Loucy (cell line): ENCODE data around the gene PHF10.
A peak's percentile ranks its signal among the peaks of the same experiment; 100 is the strongest.

ENCODE experiments used
- H2AFZ ChIP-seq: fragments of 200-600 bp; sonication (generic); 2 replicates; pipeline ENCODE4 v1.6.0; 2016; ENCODE audit warnings: antibody characterized with exemption, mild to moderate bottlenecking, low read length, moderate library complexity
- H3F3A ChIP-seq: fragments of 200-600 bp; 2 replicates; pipeline ENCODE4 v1.6.0; 2016; ENCODE audit warnings: antibody characterized with exemption, low read depth, mild to moderate bottlenecking
- H3K27me3 ChIP-seq: fragments of 200-600 bp; sonication (generic); 2 replicates; pipeline ENCODE4 v1.6.1; 2014; ENCODE audit warnings: low read length, mild to moderate bottlenecking; ENCODE audit not compliant: insufficient read depth, poor library complexity, severe bottlenecking
- H3K36me3 ChIP-seq: fragments of 200-600 bp; sonication (generic); 2 replicates; pipeline ENCODE4 v1.6.1; 2016; ENCODE audit warnings: low read length; ENCODE audit not compliant: insufficient read depth
- H3K4me1 ChIP-seq: fragments of 200-600 bp; sonication (generic); 2 replicates; pipeline ENCODE4 v1.5.1; 2014; ENCODE audit warnings: low read length, mild to moderate bottlenecking; ENCODE audit not compliant: insufficient read depth, poor library complexity, severe bottlenecking
- H3K4me2 ChIP-seq: fragments of 200-600 bp; sonication (generic); 2 replicates; pipeline ENCODE4 v1.6.0; 2014; ENCODE audit warnings: antibody characterized with exemption, low read length, low read depth, mild to moderate bottlenecking; ENCODE audit not compliant: poor library complexity, severe bottlenecking
- H3K4me3 ChIP-seq: fragments of 200-600 bp; sonication (generic); 2 replicates; pipeline ENCODE4 v1.5.1; 2014; ENCODE audit warnings: low read length, mild to moderate bottlenecking, mixed read lengths; ENCODE audit not compliant: poor library complexity, severe bottlenecking
- H3K79me2 ChIP-seq: fragments of 200-600 bp; sonication (generic); 2 replicates; pipeline ENCODE4 v1.6.1; 2014; ENCODE audit warnings: low read length; ENCODE audit not compliant: insufficient read depth
- H3K9ac ChIP-seq: fragments of 200-600 bp; sonication (generic); 2 replicates; pipeline ENCODE4 v1.6.0; 2014; ENCODE audit warnings: mild to moderate bottlenecking, low read depth, low read length, moderate library complexity; ENCODE audit not compliant: poor library complexity, severe bottlenecking
- H3K9me2 ChIP-seq: fragments of 200-600 bp; sonication (generic); replicated peaks from 2 replicates; pipeline ENCODE4 v1.6.1; 2016; ENCODE audit warnings: low read depth, low read length, mixed read lengths
- H3K9me3 ChIP-seq: fragments of 200-600 bp; sonication (generic); 2 replicates; pipeline ENCODE4 v1.6.1; 2014; ENCODE audit warnings: mild to moderate bottlenecking, antibody characterized with exemption, low read length, low read depth; ENCODE audit not compliant: insufficient read depth
- H4K20me1 ChIP-seq: fragments of 200-600 bp; sonication (generic); 2 replicates; pipeline ENCODE4 v1.6.0; 2014; ENCODE audit warnings: antibody characterized with exemption, low read length, mild to moderate bottlenecking; ENCODE audit not compliant: insufficient read depth, poor library complexity, severe bottlenecking
- CTCF ChIP-seq: fragments of 200-600 bp; sonication (generic); conservative IDR thresholded peaks from 2 replicates; pipeline ENCODE4 v1.5.1; 2014; ENCODE audit warnings: mild to moderate bottlenecking, antibody characterized with exemption, low read length
- EZH2phosphoT487 ChIP-seq: fragments of 200-600 bp; IDR thresholded peaks from 2 replicates; pipeline ENCODE4 v1.6.1; 2018; ENCODE audit warnings: antibody characterized with exemption, mild to moderate bottlenecking, moderate library complexity, borderline replicate concordance

PHF10 gene

GRCh38 chr6:169726049-169726400 is 1.7 kb upstream of the PHF10 start:
- no peak overlapping the region for H2AFZ ChIP-seq
- no peak for TF ChIP-seq EZH2phosphoT487
- TF ChIP-seq CTCF, result no peak
- peaks cover 24% of the 10 kb centered on the region for H4K20me1 ChIP-seq
- 0 out of 2 replicates have a peak, but pooled peaks cover 4% of the 10 kb centered on the region for H3F3A ChIP-seq
- no peaks in the 10 kb centered on the region for H3K27me3 ChIP-seq
- H3K4me3 ChIP-seq, result peak overlapping the region; percentile 98
- H3K4me1 ChIP-seq, result peaks cover 59% of the 10 kb centered on the region
- H3K4me2 ChIP-seq, result peak overlapping the region; percentile 89
- no peaks in the 10 kb centered on the region for H3K9me3 ChIP-seq
- peak overlapping the region; percentile 96 for H3K9ac ChIP-seq
- peaks cover 43% of the 10 kb centered on the region for H3K79me2 ChIP-seq
- no peaks in the 10 kb centered on the region for H3K36me3 ChIP-seq
- no peaks in the 10 kb centered on the region for H3K9me2 ChIP-seq

- Histone ChIP-seq H3F3A (0 out of 2 replicates have a peak, but pooled peaks cover 4% of the 10 kb centered on the region), H2AFZ (peak overlapping the region; percentile 96), H3K79me2 (peaks cover 49% of the 10 kb centered on the region), H3K27me3 (no peaks in the 10 kb centered on the region), H3K36me3 (no peaks in the 10 kb centered on the region), H3K4me1 (peaks cover 64% of the 10 kb centered on the region), H3K9ac (peak overlapping the region; percentile 96), H3K9me2 (no peaks in the 10 kb centered on the region), H3K4me2 (peak overlapping the region; percentile 89), H4K20me1 (peaks cover 31% of the 10 kb centered on the region), H3K4me3 (peak overlapping the region; percentile 98), H3K9me3 (no peaks in the 10 kb centered on the region)
- TF ChIP-seq CTCF (no peak), EZH2phosphoT487 (no peak)
Measured at GRCh38 chr6:169725125-169726048, 1.1 kb upstream of the PHF10 start.

GRCh38 chr6:169723991-169724493 is 258 bp downstream of the PHF10 start:
- Histone ChIP-seq H3K4me3 (peak overlapping the region; percentile 59), H3K36me3 (no peaks in the 10 kb centered on the region), H4K20me1 (peaks cover 42% of the 10 kb centered on the region), H3K79me2 (peaks cover 62% of the 10 kb centered on the region), H3F3A (no peaks in the 10 kb centered on the region), H2AFZ (no peak overlapping the region), H3K9me3 (no peaks in the 10 kb centered on the region), H3K9ac (no peak overlapping the region), H3K27me3 (no peaks in the 10 kb centered on the region), H3K4me1 (peaks cover 68% of the 10 kb centered on the region), H3K4me2 (no peak overlapping the region), H3K9me2 (no peaks in the 10 kb centered on the region)
- no peak for TF ChIP-seq EZH2phosphoT487
- TF ChIP-seq CTCF, result no peak
